NOMO-1 (cell line): Measurements from ENCODE around the gene UGP2.
"Not testable (repeated sequence)": the region's sequence is repeated elsewhere in the genome, so short reads cannot be mapped to it uniquely, and the experiment has no call there.

ENCODE experiments used
- DNase-seq, 2 experiments: peaks; one replicate each; lab custom pipeline; 2025; ENCODE audit not compliant: unreplicated experiment in 2 of 2; lab: John Stamatoyannopoulos, UW

Gene UGP2

DNA sequence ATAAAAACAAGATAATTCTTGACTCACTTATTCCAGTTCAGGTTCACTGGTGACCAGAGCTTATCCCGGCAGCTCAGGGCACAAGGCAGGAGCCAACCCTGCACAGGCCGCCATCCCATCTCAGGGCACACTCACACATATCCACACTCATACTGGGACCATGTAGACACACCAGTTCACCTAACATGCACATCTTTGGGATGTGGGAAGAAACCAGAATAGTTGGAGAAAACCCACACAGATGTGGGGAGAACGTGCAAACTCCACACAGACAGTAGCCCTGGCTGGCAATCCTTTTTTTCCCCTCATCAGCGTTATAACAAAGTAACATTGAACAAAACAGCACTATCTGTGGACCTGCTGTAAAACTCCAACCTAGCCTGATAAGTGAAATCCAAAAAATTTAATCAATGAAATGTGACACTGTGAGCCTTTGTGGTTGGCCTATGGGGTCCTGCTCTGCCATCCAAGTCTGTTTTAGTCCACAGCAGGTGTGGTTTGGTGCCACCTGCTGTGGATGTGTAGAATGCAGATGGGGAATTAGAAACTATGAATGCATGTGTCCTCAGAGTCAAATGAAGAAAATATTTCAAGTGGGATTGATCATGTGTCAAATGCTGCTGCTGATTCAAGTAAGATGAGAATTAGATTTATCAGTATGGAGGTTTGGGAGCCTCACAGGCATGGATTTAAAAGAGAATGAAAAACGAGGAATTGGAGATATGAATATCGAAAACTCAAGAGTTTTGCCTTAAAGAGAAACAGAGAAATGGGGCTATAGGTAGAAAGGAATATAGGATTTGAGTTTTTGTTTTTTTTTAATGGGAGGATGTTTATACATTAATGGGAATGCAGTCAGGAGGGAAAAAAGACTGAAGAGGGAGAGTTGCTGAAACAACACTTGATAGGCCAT lies 47.0 kb downstream of the UGP2 start:
- DNase-seq: no peak

- no peak for DNase-seq
These were observed 49.0 kb downstream of the UGP2 start for GRCh38 chr2:63890678-63891077.

DNA sequence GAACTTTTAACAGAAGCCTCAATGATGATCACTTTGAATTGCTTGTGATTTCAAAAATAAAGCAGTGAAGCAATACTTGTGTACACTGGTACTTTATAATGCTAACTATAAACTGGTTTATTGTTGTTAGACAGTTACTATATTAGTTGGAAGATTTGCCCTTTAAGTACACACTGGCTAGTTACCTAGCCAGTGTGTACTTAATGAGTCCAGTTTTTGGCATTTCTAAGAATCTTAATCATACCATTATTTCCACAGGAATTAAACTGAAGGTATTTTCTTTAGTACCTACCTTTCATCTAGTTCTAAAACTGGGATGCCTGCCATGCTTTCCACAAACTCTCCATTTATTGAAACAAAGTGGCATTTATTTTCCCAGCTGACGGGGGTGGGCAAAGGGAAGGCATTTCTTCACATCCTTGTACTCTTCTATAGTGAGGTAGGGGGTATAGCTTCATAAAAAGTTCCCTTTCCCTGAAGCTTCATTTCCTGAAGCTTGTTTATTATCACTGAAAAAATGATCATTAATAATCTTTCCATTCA lies 49.9 kb downstream of the UGP2 start:
- no peak for DNase-seq

GRCh38 chr2:63893163-63893562 lies 51.5 kb downstream of the UGP2 start:
- DNase-seq: no peak

DNA sequence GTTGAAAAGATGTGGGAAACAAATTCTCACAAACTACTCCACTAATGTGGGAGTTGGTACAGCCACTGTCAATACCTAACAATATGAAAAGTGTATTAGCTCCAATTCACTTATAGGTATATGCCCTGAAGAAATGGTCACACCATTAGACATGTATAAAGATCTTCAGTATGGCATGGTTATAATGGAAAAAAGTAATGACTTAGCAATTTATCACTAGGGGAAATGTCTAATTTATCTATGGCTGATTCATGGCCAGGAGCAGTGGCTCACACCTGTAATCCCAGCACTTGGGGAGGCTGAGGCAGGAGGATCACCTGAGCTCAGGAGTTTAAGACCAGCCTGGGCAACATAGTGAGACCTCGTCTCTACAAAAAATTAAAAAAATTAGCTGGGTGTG lies 52.5 kb downstream of the UGP2 start:
- DNase-seq: no peak

- DNase-seq: no peak
These were observed 57.1 kb downstream of the UGP2 start for GRCh38 chr2:63898839-63899238.

DNA sequence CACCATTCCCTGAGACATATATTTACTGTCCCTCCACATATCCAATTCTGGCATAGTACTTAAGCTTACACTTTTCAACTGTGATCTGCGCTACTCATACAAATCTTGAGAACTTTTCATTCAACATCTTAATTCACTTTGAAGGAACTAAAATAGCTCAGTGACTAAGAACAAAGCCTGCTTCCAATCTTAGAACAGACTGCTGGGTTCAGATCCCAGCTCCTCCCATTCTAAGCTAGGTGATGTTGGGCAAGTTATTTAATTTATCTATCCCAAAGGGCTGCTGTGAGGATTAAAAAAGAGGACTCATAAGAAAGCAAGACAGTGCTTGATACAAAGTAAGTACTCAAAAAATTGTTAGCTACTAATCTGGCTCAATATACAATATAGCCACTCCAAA lies 57.9 kb downstream of the UGP2 start:
- DNase-seq: no peak

- DNase-seq: no peak
These were observed 60.5 kb downstream of the UGP2 start for GRCh38 chr2:63902149-63902548.

DNA sequence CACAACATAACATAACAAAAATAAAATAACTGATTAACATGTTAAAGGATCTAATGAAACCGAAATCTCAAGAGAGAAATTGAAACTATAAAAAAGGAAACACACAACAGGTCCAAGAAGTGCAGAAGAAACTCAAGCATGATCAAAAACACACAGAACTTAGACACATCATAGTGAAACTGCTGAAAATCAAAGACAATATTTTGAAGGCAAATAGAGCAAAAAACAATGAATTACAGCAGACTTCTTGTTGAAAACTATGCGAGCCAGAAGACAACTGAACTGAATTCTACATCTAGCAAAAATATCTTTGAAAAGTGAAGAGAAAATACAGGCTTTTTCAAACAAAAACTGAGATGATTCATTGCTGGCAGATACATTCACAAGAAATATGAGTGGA lies 61.3 kb downstream of the UGP2 start:
- no peak for DNase-seq

DNA sequence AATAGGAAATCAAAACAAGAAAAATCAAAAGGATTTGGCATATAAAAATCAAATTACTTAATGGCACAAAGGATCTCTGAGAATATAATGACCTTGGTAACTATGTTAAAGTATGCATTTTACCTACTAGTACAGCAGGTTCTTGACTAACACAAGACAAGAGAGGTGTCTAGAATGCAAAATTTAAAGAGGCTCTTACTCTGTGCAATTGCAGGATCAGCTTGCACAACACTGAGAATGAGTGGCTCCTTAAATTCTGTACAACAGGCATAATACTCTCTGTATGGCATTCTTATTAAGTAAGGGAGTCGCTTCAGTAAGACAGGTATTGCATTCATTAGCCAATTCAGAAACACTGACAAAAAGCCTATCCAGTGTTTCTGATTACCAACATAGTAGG lies 72.6 kb downstream of the UGP2 start:
- DNase-seq: no peak

DNA sequence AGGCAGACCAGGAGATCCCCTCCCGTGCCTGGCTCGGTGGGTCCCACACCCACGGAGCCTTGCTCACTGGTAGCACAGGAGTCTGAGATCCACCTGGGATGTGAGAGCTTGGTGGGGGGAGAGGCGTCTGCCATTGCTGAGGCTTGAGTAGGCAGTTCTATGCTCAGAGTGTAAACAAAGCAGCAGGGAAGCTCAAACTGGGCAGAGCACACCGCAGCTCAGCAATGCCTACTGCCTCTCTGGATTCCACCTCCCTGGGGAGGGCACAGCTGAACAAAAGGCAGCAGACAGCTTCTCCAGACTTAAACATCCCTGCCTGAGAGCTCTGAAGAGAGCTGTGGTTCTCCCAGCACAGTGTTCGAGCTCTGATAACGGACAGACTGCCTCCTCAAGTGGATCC lies 85.1 kb downstream of the UGP2 start:
- DNase-seq: no peak

- not testable (repeated sequence) for DNase-seq
These were observed 90.4 kb downstream of the UGP2 start for GRCh38 chr2:63932104-63932503.
